WTC11 (cell line): ENCODE results near the gene RRAD. TPM values are rescaled to one million over a fixed set of nuclear protein-coding genes. Genes with fewer than 3 reads are reported as not detected.

ENCODE experiments used
- ATAC-seq: fragments of 200-7000 bp; cut with Tn5 transposase; 2 replicates; pipeline ENCODE4 v1.10.0; 2021; ENCODE audit warnings: mild to moderate bottlenecking, moderate library complexity
- CTCF ChIA-PET: fragments of 300-600 bp; sonication (Branson Sonifier 250); formaldehyde crosslinking; loops from one replicate; lab custom pipeline; 2021; ENCODE audit warnings: antibody characterized with exemption; lab: Charles Lee
- POLR2A ChIA-PET: fragments of 350-600 bp; sonication (Branson Sonifier 250); formaldehyde crosslinking; loops from one replicate; lab custom pipeline; 2021; ENCODE audit warnings: antibody characterized with exemption; lab: Charles Lee
- DNase-seq: peaks from one replicate; pipeline ENCODE4 v3.0.0; 2021; ENCODE audit warnings: low spot score
- H3K27ac Mint-ChIP-seq: 2 replicates; pipeline ENCODE4 v1.8.0; 2021; ENCODE audit warnings: mixed read lengths
- H3K27me3 Mint-ChIP-seq: 2 replicates; pipeline ENCODE4 v1.8.0; 2021; ENCODE audit warnings: low read depth, mild to moderate bottlenecking, moderate library complexity, mixed read lengths
- H3K36me3 Mint-ChIP-seq: 2 replicates; pipeline ENCODE4 v1.8.0; 2021; ENCODE audit warnings: mixed read lengths
- H3K4me1 Mint-ChIP-seq: 2 replicates; pipeline ENCODE4 v1.8.0; 2022; ENCODE audit warnings: mixed read lengths
- H3K4me3 Mint-ChIP-seq: 2 replicates; pipeline ENCODE4 v1.8.0; 2021; ENCODE audit warnings: mild to moderate bottlenecking, moderate library complexity, mixed read lengths
- H3K9me3 Mint-ChIP-seq: 2 replicates; pipeline ENCODE4 v1.8.0; 2021; ENCODE audit warnings: mixed read lengths
- ATF2 ChIP-seq: sonication (generic); formaldehyde crosslinking; IDR thresholded peaks from 2 replicates; pipeline ENCODE4 v1.8.1; 2022; ENCODE audit warnings: low read depth, missing genetic modification reagents, borderline replicate concordance
- CREM ChIP-seq: sonication (generic); formaldehyde crosslinking; IDR thresholded peaks from 2 replicates; pipeline ENCODE4 v1.8.1; 2022; ENCODE audit warnings: mild to moderate bottlenecking, missing genetic modification reagents, moderate library complexity
- ETV6 ChIP-seq: sonication (generic); formaldehyde crosslinking; IDR thresholded peaks from 2 replicates; pipeline ENCODE4 v1.8.1; 2022; ENCODE audit warnings: mild to moderate bottlenecking, missing genetic modification reagents
- GRHL2 ChIP-seq: fragments of 250-450 bp; sonication (Bioruptor Pico); IDR thresholded peaks from 2 replicates; pipeline ENCODE4 v1.8.0; 2022; ENCODE audit warnings: mild to moderate bottlenecking, moderate library complexity; ENCODE audit not compliant: insufficient replicate concordance, severe bottlenecking
- GTF2I ChIP-seq: fragments of 250-450 bp; sonication (Bioruptor Pico); conservative IDR thresholded peaks from 2 replicates; pipeline ENCODE4 v1.4.0; 2021; ENCODE audit warnings: mild to moderate bottlenecking
- JAZF1 ChIP-seq: fragments of 250-450 bp; sonication (Bioruptor Pico); IDR thresholded peaks from 2 replicates; pipeline ENCODE4 v1.9.0; 2021; ENCODE audit warnings: moderate library complexity, mild to moderate bottlenecking, inconsistent platforms
- MAX ChIP-seq: sonication (generic); formaldehyde crosslinking; IDR thresholded peaks from 2 replicates; pipeline ENCODE4 v1.8.0; 2022; ENCODE audit warnings: mild to moderate bottlenecking, missing genetic modification reagents
- NFYB ChIP-seq: sonication (generic); formaldehyde crosslinking; conservative IDR thresholded peaks from 2 replicates; pipeline ENCODE4 v1.8.0; 2022; ENCODE audit warnings: low read depth, missing genetic modification reagents
- NR2C2 ChIP-seq: sonication (generic); formaldehyde crosslinking; IDR thresholded peaks from 2 replicates; pipeline ENCODE4 v1.8.0; 2022; ENCODE audit warnings: mild to moderate bottlenecking, missing genetic modification reagents
- RORB ChIP-seq: fragments of 250-450 bp; sonication (Bioruptor Pico); IDR thresholded peaks from 2 replicates; pipeline ENCODE4 v1.9.0; 2021; ENCODE audit warnings: mild to moderate bottlenecking
- SMAD3 ChIP-seq: sonication (generic); formaldehyde crosslinking; IDR thresholded peaks from 2 replicates; pipeline ENCODE4 v1.8.0; 2022; ENCODE audit warnings: missing genetic modification reagents, mild to moderate bottlenecking, borderline replicate concordance
- TEAD1 ChIP-seq: sonication (generic); formaldehyde crosslinking; IDR thresholded peaks from 2 replicates; pipeline ENCODE4 v1.8.0; 2022; ENCODE audit warnings: mild to moderate bottlenecking, missing genetic modification reagents
- ZNF121 ChIP-seq: sonication (generic); formaldehyde crosslinking; IDR thresholded peaks from 2 replicates; pipeline ENCODE4 v1.8.0; 2023; ENCODE audit warnings: missing genetic modification reagents
- ZNF423 ChIP-seq: fragments of 250-450 bp; sonication (Bioruptor Pico); IDR thresholded peaks from 2 replicates; pipeline ENCODE4 v2.1.2; 2022; ENCODE audit warnings: mild to moderate bottlenecking, moderate library complexity
- total RNA-seq: library from RNA; stranded (reverse); gene quantifications from 3 replicates; pipeline ENCODE4 v1.2.3, GENCODE V29; 2021
- TF ChIP-seq, protein P1 (sequence below): fragments of 250-450 bp; sonication (Bioruptor Pico); IDR thresholded peaks from 2 replicates; pipeline ENCODE4 v1.8.0; 2021; ENCODE audit warnings: mild to moderate bottlenecking
- TF ChIP-seq, protein P2 (sequence below): sonication (generic); formaldehyde crosslinking; IDR thresholded peaks from 2 replicates; pipeline ENCODE4 v1.8.1; 2023; ENCODE audit warnings: mild to moderate bottlenecking, missing genetic modification reagents, moderate library complexity
- TF ChIP-seq, protein P3 (sequence below): sonication (generic); formaldehyde crosslinking; IDR thresholded peaks from 2 replicates; pipeline ENCODE4 v1.8.0; 2023; ENCODE audit warnings: missing genetic modification reagents

RRAD gene
- total RNA-seq, 1 experiment from 2014 or later = 0.52 TPM

DNA sequence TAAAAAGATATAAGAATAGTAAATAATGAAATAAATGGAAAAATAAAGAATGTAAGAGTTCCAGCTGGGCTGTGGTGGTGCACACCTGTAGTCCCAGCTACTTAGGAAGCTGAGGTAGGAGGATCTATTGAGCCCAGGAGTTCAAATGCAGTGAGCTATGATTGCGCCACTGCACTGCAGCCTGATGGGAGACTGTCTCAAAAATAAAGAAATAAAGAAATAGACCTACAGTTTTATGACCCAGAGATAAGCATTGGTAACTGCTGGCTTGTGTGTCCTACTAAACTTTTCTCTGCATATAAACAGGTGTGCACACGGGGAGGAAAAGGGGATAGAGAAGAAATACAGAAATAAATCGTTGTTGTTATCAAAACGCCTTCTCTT, 52.8 kb downstream of the RRAD start (continued):
- TF ChIP-seq, protein P1, sequence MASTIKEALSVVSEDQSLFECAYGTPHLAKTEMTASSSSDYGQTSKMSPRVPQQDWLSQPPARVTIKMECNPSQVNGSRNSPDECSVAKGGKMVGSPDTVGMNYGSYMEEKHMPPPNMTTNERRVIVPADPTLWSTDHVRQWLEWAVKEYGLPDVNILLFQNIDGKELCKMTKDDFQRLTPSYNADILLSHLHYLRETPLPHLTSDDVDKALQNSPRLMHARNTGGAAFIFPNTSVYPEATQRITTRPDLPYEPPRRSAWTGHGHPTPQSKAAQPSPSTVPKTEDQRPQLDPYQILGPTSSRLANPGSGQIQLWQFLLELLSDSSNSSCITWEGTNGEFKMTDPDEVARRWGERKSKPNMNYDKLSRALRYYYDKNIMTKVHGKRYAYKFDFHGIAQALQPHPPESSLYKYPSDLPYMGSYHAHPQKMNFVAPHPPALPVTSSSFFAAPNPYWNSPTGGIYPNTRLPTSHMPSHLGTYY (CRISPR knock-in tag) = no peak
- TF ChIP-seq NFYB (CRISPR knock-in tag) = no peak
- TF ChIP-seq MAX (CRISPR knock-in tag) = no peak
- TF ChIP-seq, protein P2, sequence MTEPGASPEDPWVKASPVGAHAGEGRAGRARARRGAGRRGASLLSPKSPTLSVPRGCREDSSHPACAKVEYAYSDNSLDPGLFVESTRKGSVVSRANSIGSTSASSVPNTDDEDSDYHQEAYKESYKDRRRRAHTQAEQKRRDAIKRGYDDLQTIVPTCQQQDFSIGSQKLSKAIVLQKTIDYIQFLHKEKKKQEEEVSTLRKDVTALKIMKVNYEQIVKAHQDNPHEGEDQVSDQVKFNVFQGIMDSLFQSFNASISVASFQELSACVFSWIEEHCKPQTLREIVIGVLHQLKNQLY (CRISPR knock-in tag) = no peak
- TF ChIP-seq, protein P3, sequence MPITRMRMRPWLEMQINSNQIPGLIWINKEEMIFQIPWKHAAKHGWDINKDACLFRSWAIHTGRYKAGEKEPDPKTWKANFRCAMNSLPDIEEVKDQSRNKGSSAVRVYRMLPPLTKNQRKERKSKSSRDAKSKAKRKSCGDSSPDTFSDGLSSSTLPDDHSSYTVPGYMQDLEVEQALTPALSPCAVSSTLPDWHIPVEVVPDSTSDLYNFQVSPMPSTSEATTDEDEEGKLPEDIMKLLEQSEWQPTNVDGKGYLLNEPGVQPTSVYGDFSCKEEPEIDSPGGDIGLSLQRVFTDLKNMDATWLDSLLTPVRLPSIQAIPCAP (CRISPR knock-in tag) = no peak
- no peak for TF ChIP-seq JAZF1 (CRISPR knock-in tag)
- no peak for TF ChIP-seq TEAD1 (CRISPR knock-in tag)
- no peak for TF ChIP-seq ZNF423 (CRISPR knock-in tag)

- Mint-ChIP-seq H3K27me3 (peaks cover 10% of the 10 kb centered on the region), H3K9me3 (no peaks in the 10 kb centered on the region), H3K27ac (no peak overlapping the region), H3K36me3 (no peaks in the 10 kb centered on the region), H3K4me1 (peaks cover 18% of the 10 kb centered on the region), H3K4me3 (no peak overlapping the region)
- DNase-seq = no peak
- ATAC-seq = no peak
- TF ChIP-seq GRHL2 (CRISPR knock-in tag) = no peak
- no peak for TF ChIP-seq RORB (CRISPR knock-in tag)
- TF ChIP-seq SMAD3 (CRISPR knock-in tag) = no peak
- TF ChIP-seq NR2C2 (CRISPR knock-in tag) = no peak
- TF ChIP-seq ZNF121 (CRISPR knock-in tag) = no peak
- no peak for TF ChIP-seq CREM (CRISPR knock-in tag)
- TF ChIP-seq ATF2 (CRISPR knock-in tag) = no peak
- TF ChIP-seq GTF2I = no peak
- TF ChIP-seq ETV6 (CRISPR knock-in tag) = no peak
- POLR2A ChIA-PET = interaction anchor here (1.5 kb wide), 1 partner anchor 18 kb away, joined by 5 read pairs; no protein-coding TSS in a partner anchor
- CTCF ChIA-PET = interaction anchor here (0.5 to 3.7 kb wide), 11 partner anchors 9 to 465 kb away, joined by 3 to 74 read pairs (median 7); partner anchors contain the start of genes NAE1 and PDP2
Observed at GRCh38 chr16:66871840-66872239, 53.5 kb downstream of the RRAD start.

Other genes starting within 250 kb of the RRAD start
- gene CMTM4, start 228.8 kb downstream of the RRAD start, total RNA-seq = 56.2 to 60.6 TPM (median 58.5 TPM) in 3 replicates
- 82.7 to 89.8 TPM (median 89.7 TPM) in 3 replicates for gene DYNC1LI2, start 173.9 kb downstream of the RRAD start, total RNA-seq
- not detected in 3 replicates for gene TERB1, start 124.0 kb downstream of the RRAD start, total RNA-seq
- 103 to 129 TPM (median 107 TPM) in 3 replicates for gene NAE1, start 94.6 kb downstream of the RRAD start, total RNA-seq
- 1.4 to 2.2 TPM (median 1.6 TPM) in 3 replicates for gene CA7, start 81.1 kb downstream of the RRAD start, total RNA-seq
- 26.4 to 28.4 TPM (median 27.0 TPM) in 3 replicates for gene PDP2, start 45.0 kb downstream of the RRAD start, total RNA-seq
- gene CDH16, start 6.7 kb downstream of the RRAD start, total RNA-seq = not detected in 3 replicates
- gene CIAO2B, start 8.9 kb upstream of the RRAD start, total RNA-seq = 59.7 to 72.7 TPM (median 71.4 TPM) in 3 replicates
- 21.6 to 29.7 TPM (median 23.2 TPM) in 3 replicates for gene CES2, start 10.0 kb upstream of the RRAD start, total RNA-seq
- 3.3 to 6.0 TPM (median 5.7 TPM) in 3 replicates for gene CES3, start 35.7 kb upstream of the RRAD start, total RNA-seq
- gene CES4A, start 63.1 kb upstream of the RRAD start, total RNA-seq = 0.57 to 0.89 TPM (median 0.61 TPM) in 3 replicates
- 36.9 to 40.9 TPM (median 37.1 TPM) in 3 replicates for gene CBFB, start 103.6 kb upstream of the RRAD start, total RNA-seq
- gene PHAF1, start 184.4 kb upstream of the RRAD start, total RNA-seq = 16.9 to 18.8 TPM (median 17.4 TPM) in 3 replicates
- 6.4 to 7.8 TPM (median 7.6 TPM) in 3 replicates for gene B3GNT9, start 225.5 kb upstream of the RRAD start, total RNA-seq
- gene TRADD, start 234.4 kb upstream of the RRAD start, total RNA-seq = 1.4 to 2.1 TPM (median 1.7 TPM) in 3 replicates
- 1.1 to 1.2 TPM (median 1.1 TPM) in 3 replicates for gene FBXL8, start 234.4 kb upstream of the RRAD start, total RNA-seq
- gene HSF4, start 239.2 kb upstream of the RRAD start, total RNA-seq = 2.2 to 2.5 TPM (median 2.3 TPM) in 3 replicates
- gene NOL3, start 245.0 kb upstream of the RRAD start, total RNA-seq = 8.5 to 10.6 TPM (median 9.7 TPM) in 3 replicates